ENCODE measurements around the gene NOXO1. TPM values are rescaled to one million over a fixed set of nuclear protein-coding genes. Genes with fewer than 3 reads are reported as not detected.

Gene NOXO1
- total and polyA plus RNA-seq, 2 donors (not counting 3 experiments of a cell fraction or from before 2014, with no cell fraction given) = 0.37 to 0.60 TPM

- no peak overlapping the region for H3K9ac ChIP-seq (replicated peaks; ENCODE audit: extremely low read depth, insufficient read depth, low read length)
- peaks cover 0 to 47% of the 10 kb centered on the region in 2 experiments for H3K36me3 ChIP-seq (ENCODE audit: control insufficient read depth in 2 of 2, extremely low read depth in 1 of 2, insufficient read depth in 2 of 2, low read length in 2 of 2)
- dilution Hi-C loops (cut with MboI; ENCODE audit: extremely low pct_ligation_motif_present, low sequenced_read_pairs) = no loop called here
- no peak overlapping the region for H3K4me2 ChIP-seq (ENCODE audit: insufficient read depth, low read length)
- no peaks in the 10 kb centered on the region for H3K27me3 ChIP-seq (ENCODE audit: control insufficient read depth in 2 of 2, insufficient read depth in 2 of 2, low read length in 2 of 2)
- ChIA-PET CTCF (interaction anchor here (0.5 to 1.1 kb wide), 3 partner anchors 19 to 155 kb away, joined by 3 to 4 read pairs (median 3); no protein-coding TSS in a partner anchor), POLR2A (no interaction called here)
- no peaks in the 10 kb centered on the region for H3K4me1 ChIP-seq (ENCODE audit: control insufficient read depth, extremely low read depth, insufficient read depth, low read length)
- H4K20me1 ChIP-seq (replicated peaks; ENCODE audit: control insufficient read depth, extremely low read depth, insufficient read depth, low read length) = no peaks in the 10 kb centered on the region
- no peak overlapping the region for H3K27ac ChIP-seq (ENCODE audit: insufficient read depth, low read depth, low read length)
- DNase-seq (ENCODE audit: low read depth, low spot score) = no peak
- intact Hi-C loops (cut with micrococcal nuclease) = no loop called here
- no peak for FAIRE-seq
- no peak for TF ChIP-seq EZH2 (IDR thresholded peaks at IDR 0.05; ENCODE audit: borderline replicate concordance, low read depth, low read length, severe bottlenecking)
- no peak for TF ChIP-seq MYC (IDR thresholded peaks at IDR 0.05; ENCODE audit: low read depth, low read length)
- TF ChIP-seq GATA2 (IDR thresholded peaks at IDR 0.05; ENCODE audit: insufficient read depth, insufficient read length, low read depth, low read length) = no peak
- TF ChIP-seq FOS (IDR thresholded peaks at IDR 0.05; ENCODE audit: borderline replicate concordance, insufficient read depth, low read length) = no peak
- TF ChIP-seq MAX (IDR thresholded peaks at IDR 0.05; ENCODE audit: insufficient read depth, insufficient read length) = no peak
- no peak for TF ChIP-seq JUN (IDR thresholded peaks at IDR 0.05; ENCODE audit: borderline replicate concordance, insufficient read depth, insufficient read length, low read depth)
- no peak for TF ChIP-seq CTCF (IDR thresholded peaks at IDR 0.05; ENCODE audit: extremely low read depth in 1 of 2, insufficient read depth in 1 of 2, low read depth in 1 of 2, low read length in 2 of 2)
- no peak for TF ChIP-seq POLR2A (IDR thresholded peaks at IDR 0.05; ENCODE audit: low read depth, low read length)
- TF ChIP-seq POLR2AphosphoS5 (IDR thresholded peaks at IDR 0.05; ENCODE audit: insufficient read depth, low read depth, low read length) = no peak
- no peaks in the 10 kb centered on the region for H3K9me1 ChIP-seq (replicated peaks; ENCODE audit: control insufficient read depth, extremely low read depth, insufficient read depth, low read length)
- no peaks in the 10 kb centered on the region for H3K9me3 ChIP-seq (replicated peaks; ENCODE audit: control insufficient read depth, insufficient read depth, low read length)
- H2AFZ ChIP-seq (ENCODE audit: low read depth, low read length) = no peak overlapping the region
- no peak overlapping the region for H3K4me3 ChIP-seq (replicated peaks in 1 of 3; ENCODE audit: insufficient read depth in 1 of 3, low read depth in 1 of 3, low read length in 3 of 3)
- no TSS peak for BruUV-seq (replicated peaks)
- H3K79me2 ChIP-seq (ENCODE audit: control insufficient read depth, insufficient read depth, low read length) = peaks cover 4% of the 10 kb centered on the region
These were observed 16.5 kb upstream of the NOXO1 start for GRCh38 chr16:1997494-1998359.

Data from endothelial cell of umbilical vein (primary cell).